Cardiac fibroblast (primary cell): ENCODE data around the gene TSTD1.

Experiments
- DNase-seq, 2 donors: peaks; one replicate each; pipeline versions ENCODE4 v3.0.0 to v3.0.0-alpha.2; 2010; ENCODE audit warnings: low read depth in 2 of 2
- H3K4me3 ChIP-seq, 2 donors: replicated peaks in 1 of 2; 1 replicate in 1 of 2; 2 replicates in 1 of 2; pipeline ENCODE4 v1.5.1; 2011; ENCODE audit warnings: low read depth in 2 of 2, low read length in 2 of 2, mild to moderate bottlenecking in 2 of 2, moderate library complexity in 1 of 2
- TF ChIP-seq, protein P1 (sequence below): IDR thresholded peaks from one replicate; pipeline ENCODE4 v1.5.1; 2011; ENCODE audit warnings: low read depth, mild to moderate bottlenecking, low read length, inconsistent platforms

The TSTD1 gene, protein sequence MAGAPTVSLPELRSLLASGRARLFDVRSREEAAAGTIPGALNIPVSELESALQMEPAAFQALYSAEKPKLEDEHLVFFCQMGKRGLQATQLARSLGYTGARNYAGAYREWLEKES

DNA sequence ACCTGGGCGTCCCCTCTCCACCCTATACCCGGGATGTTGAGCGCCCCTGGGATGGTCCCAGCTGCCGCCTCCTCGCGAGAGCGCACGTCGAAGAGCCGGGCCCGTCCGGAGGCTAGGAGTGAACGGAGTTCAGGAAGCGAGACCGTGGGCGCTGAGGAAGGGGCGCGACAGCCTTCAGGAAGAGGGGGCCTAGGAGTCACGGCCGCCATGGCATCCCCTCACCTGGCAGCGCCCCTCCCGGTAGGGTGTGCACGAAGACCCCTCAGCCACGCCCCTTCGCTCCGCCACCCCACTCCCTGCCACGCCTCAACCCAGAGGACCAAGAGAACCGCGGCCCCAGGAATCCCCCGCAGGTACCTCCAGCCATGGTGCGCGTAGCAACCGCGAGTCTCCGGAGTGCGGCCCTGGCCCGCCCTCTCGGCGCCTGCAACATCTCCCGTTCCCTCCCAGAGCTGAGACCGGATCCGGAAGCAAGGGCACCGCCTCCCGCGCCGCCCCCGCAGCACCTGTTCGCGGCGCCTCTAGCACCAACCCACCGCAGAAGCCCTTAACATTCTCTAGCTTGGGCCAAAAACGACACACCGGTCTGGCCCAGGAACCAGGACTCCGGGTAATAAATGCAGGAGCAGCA, at the start of gene TSTD1:
Gene TSTD1 (minus strand): TSS at position 442 of the 631 bp plus-strand sequence. CDS start 75 bp downstream, at position 367.
- TF ChIP-seq, protein P1, sequence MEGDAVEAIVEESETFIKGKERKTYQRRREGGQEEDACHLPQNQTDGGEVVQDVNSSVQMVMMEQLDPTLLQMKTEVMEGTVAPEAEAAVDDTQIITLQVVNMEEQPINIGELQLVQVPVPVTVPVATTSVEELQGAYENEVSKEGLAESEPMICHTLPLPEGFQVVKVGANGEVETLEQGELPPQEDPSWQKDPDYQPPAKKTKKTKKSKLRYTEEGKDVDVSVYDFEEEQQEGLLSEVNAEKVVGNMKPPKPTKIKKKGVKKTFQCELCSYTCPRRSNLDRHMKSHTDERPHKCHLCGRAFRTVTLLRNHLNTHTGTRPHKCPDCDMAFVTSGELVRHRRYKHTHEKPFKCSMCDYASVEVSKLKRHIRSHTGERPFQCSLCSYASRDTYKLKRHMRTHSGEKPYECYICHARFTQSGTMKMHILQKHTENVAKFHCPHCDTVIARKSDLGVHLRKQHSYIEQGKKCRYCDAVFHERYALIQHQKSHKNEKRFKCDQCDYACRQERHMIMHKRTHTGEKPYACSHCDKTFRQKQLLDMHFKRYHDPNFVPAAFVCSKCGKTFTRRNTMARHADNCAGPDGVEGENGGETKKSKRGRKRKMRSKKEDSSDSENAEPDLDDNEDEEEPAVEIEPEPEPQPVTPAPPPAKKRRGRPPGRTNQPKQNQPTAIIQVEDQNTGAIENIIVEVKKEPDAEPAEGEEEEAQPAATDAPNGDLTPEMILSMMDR: no peak
- peak in 1 of 2 donors; percentile 26 for DNase-seq
- peak within 1 kb of the TSS; percentile 51 to 54 for H3K4me3 ChIP-seq

DNA sequence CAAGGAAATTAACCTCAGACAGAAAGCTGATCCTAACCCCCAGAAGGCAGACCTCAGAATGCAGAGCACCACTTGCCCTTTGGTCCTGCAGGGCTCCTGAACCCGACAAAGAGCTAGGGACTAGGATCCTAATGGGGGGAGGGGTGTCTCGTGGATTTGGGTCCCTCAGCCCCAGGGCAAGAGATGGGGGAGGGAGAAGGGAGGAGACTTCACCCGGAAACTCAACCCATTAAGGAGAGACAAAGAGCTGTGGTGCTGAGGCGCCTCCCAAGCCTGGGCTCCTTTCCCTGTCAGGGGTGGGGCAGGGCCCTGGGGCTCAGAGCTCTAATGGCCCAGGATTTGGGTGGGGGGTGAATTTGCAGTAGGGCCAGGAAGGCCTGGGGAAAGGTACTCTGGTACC, 47.7 kb upstream of the TSTD1 start:
- DNase-seq: no peak
- no peak overlapping the region for H3K4me3 ChIP-seq
- TF ChIP-seq, protein P1: no peak

DNA sequence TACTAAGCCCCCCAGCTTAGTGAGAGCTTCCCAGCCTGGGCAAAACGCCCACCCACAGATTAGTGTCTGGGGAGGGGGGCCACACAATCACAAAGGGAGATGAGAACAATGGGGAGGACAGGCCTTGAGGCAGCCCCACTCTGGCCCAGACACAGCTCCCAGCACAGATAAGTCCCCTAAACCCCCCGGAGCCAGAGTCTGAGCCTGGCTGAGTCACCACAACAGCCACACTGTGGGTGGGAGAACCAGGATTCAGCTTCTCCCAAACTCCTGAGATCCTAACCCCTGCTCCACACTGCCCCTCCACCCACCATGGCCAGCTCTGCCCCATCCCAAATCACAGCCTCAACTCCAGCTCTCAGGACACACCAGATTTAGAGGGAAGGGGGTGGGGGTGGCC, 46.4 kb upstream of the TSTD1 start:
- no peak for DNase-seq
- H3K4me3 ChIP-seq: no peak overlapping the region
- TF ChIP-seq, protein P1: no peak

DNA sequence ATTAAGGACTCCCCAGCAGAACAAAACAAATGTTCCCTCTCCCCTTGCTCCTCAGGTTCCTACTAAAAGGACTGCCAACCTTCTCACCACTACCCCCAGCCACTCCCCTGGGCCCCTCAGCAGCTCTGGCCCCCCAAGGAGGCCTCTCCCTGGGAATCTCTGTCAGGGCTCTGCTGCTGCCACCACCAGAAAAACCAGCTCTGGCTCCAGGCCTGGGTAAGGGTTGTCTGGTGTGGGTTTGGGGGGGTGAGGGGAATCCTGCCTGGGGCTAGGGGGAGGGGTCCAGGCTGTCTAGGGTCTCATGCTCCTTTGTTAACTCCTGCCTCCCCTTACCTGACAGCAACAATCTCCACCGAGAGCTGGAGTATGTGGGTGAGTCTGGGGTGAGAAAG, 45.8 kb upstream of the TSTD1 start:
- DNase-seq: no peak
- TF ChIP-seq, protein P1: no peak

DNA sequence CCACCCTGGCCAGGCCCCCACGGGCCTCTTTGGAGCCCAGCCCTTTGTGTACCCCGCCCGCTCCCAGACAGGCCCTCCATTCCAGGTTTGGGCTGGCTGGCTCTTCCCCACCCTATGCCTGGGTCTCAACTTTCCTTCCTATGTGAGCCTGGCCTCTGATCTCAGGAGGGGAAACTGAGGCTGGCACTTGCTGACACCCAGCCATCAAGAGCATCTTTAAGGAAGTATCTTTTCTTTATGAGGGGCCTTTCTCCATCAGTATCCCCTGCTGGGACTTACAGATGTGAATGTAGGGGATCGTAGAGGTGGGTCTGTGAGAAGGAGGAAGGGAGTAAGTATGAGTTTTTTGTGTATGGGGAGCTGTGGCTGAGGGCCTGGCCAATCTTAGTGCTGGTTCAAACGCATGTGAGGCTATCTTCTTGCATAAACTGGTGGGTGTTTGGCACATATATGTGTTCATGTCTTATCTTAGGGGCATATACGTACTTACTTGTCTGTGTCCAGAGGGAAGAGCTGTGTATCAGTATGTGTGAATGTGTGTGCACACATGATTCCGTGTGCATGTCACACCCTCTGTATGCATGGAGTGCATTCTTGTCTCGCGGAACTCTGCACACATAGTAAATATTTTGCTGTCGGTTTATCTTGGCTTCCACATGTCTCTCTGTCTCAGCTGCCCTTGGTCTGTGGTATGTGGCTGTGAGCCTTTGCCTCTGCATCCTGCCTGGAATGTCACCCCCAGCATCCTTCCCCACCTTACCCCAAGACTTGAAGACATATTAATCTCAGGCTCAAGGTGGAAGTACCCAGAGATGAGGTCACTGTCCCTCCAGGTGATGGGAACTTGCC, 45.2 kb upstream of the TSTD1 start:
- peak; percentile 26 to 34 for DNase-seq
- TF ChIP-seq, protein P1: no peak

More for the DNA sequence above, 45.8 kb upstream of the TSTD1 start:
- no peak overlapping the region for H3K4me3 ChIP-seq

DNA sequence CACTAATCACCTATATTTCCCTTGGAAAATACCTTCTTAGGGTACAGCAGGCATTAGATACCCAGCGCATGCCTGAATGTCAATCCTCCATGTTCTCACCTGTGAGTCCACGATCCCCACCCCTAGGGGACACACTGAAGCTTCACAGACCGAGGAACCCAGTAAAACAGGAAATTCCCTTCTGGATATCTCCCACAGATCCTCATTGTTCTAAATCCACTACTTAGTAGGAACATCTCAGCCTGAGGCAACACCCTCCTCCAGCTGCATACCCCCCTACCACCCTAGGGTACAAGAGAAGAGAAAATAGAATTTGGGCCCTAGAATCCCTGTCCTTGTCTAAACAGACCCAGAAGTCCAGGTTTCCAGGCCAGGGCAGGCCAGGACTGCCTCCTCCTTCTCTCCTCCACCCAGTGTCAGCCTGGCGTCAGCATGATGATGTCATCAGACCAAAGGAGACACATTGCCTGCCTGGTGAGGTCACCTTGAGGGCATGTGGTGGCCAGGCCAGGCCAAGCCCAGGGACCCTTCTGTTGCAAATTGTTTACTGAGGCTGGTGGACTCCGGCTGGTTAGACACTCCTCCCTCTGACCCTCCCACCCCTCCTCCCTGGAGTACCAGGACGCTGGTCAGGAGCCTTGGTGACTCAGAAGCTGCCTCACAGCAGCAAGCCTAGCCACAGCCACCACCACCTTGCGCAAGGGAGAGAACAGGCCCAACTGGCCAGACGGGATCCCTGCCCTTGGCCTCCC, 44.4 kb upstream of the TSTD1 start:
- TF ChIP-seq, protein P1: no peak
- DNase-seq: peak; percentile 86 to 96
- no peak overlapping the region for H3K4me3 ChIP-seq

More for the DNA sequence above, 45.2 kb upstream of the TSTD1 start:
- no peak overlapping the region for H3K4me3 ChIP-seq
